ENCODE measurements around the gene SSUH2. TPM values are rescaled to one million over a fixed set of nuclear protein-coding genes. Genes with fewer than 3 reads are reported as not detected.
"Not testable (repeated sequence)": the region's sequence is repeated elsewhere in the genome, so short reads cannot be mapped to it uniquely, and the experiment has no call there.

Gene SSUH2
- total RNA-seq, 1 donor from 2014 or later, result not detected

DNA sequence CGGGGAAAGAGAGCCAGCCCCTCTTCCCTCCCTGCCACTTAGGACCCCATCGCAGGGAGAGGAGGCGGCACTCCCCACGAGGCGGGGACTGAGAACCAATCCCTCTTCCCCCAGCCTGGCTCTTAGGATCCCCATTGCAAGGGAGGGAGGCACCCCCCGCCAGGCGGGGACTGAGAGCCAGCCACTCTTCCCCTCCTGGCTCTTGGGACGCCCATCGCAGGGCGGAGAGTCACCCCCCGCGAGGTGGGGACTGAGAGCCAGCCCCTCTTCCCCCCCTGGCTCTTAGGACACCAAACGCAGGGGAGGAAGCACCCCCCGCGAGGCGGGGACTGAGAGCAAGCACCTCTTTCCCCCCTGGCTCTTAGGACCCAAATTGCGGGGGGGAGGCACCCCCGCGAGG, 34.2 kb upstream of the SSUH2 start:
- no peak for ATAC-seq
- Histone ChIP-seq H3K36me3 (no peaks in the 10 kb centered on the region), H3K4me1 (no peaks in the 10 kb centered on the region), H3K27me3 (no peaks in the 10 kb centered on the region), H3K27ac (no peak overlapping the region), H3K4me3 (no peak overlapping the region), H3K9me3 (no peaks in the 10 kb centered on the region)
- no peak for DNase-seq
- TF ChIP-seq, protein P1, sequence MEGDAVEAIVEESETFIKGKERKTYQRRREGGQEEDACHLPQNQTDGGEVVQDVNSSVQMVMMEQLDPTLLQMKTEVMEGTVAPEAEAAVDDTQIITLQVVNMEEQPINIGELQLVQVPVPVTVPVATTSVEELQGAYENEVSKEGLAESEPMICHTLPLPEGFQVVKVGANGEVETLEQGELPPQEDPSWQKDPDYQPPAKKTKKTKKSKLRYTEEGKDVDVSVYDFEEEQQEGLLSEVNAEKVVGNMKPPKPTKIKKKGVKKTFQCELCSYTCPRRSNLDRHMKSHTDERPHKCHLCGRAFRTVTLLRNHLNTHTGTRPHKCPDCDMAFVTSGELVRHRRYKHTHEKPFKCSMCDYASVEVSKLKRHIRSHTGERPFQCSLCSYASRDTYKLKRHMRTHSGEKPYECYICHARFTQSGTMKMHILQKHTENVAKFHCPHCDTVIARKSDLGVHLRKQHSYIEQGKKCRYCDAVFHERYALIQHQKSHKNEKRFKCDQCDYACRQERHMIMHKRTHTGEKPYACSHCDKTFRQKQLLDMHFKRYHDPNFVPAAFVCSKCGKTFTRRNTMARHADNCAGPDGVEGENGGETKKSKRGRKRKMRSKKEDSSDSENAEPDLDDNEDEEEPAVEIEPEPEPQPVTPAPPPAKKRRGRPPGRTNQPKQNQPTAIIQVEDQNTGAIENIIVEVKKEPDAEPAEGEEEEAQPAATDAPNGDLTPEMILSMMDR (IDR thresholded peaks at IDR 0.05), result no peak
- intact Hi-C loops (cut with DNase I), result no loop called here

- ATAC-seq; intact Hi-C loops (cut with DNase I): not testable (repeated sequence)
These were observed 32.7 kb upstream of the SSUH2 start for GRCh38 chr3:8677258-8677657.

DNA sequence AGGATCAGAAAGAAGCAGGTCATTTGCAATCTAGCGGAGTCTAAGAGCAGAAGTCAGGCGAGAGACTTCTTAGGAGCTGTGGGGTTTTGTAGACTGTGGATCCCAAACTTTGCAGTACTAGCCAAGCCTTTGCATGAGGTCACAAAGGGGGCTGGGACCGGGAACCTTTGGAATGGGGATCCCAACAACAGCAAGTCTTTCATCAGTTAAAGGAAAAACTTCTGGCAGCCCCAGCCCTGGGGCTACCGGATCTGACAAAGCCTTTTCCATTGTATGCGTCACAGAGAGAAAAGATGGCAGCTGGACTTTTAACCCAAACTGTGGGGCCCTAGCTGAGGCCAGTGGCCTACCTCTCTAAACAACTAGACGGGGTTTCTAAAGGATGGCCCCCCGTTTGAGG, 31.0 kb upstream of the SSUH2 start:
- H3K36me3 ChIP-seq; intact Hi-C loops (cut with DNase I); H3K27ac ChIP-seq; H3K27me3 ChIP-seq; DNase-seq; H3K9me3 ChIP-seq; H3K4me3 ChIP-seq; H3K4me1 ChIP-seq; ATAC-seq: not testable (repeated sequence)

More at GRCh38 chr3:8677258-8677657, 32.7 kb upstream of the SSUH2 start:
- H3K27ac ChIP-seq, H3K36me3 ChIP-seq, DNase-seq, H3K4me1 ChIP-seq, H3K4me3 ChIP-seq, H3K9me3 ChIP-seq, H3K27me3 ChIP-seq: not testable (repeated sequence)

DNA sequence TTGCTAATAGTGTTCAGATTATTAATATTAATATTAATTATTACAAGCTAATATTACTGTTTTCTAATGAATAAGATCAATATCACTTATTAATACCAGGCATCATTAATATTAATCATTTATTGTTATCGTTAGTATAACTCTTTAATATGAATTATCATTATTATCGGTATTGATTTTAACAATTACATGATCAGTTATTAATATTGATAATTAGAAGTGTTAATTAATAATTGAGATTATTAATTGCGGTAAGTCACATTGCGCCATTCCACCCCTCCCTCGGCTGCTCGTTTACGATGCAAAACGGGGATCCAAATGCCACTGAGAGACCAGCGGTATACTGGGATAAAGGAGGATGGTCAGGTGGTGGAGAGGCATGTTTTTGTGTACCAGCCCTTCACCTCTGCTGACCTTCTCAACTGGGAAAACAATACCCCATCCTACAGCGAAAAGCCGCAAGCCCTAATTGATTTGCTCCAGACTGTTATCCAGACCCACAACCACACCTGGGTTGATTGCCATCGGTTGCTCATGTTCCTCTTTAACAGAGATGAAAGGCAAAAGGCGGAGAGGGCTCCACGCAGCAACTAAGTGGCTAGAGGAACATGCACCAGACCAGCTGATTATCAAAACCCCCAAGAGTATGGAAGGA, 28.6 kb upstream of the SSUH2 start:
- no peaks in the 10 kb centered on the region for H3K9me3 ChIP-seq
- ATAC-seq (no peak), DNase-seq (no peak)
- H3K36me3 ChIP-seq, result no peaks in the 10 kb centered on the region
- intact Hi-C loops (cut with DNase I), result no loop called here
- TF ChIP-seq, protein P1 (IDR thresholded peaks at IDR 0.05), result no peak
- no peak overlapping the region for H3K4me3 ChIP-seq
- no peaks in the 10 kb centered on the region for H3K4me1 ChIP-seq
- H3K27ac ChIP-seq, result no peak overlapping the region
- no peaks in the 10 kb centered on the region for H3K27me3 ChIP-seq

DNA sequence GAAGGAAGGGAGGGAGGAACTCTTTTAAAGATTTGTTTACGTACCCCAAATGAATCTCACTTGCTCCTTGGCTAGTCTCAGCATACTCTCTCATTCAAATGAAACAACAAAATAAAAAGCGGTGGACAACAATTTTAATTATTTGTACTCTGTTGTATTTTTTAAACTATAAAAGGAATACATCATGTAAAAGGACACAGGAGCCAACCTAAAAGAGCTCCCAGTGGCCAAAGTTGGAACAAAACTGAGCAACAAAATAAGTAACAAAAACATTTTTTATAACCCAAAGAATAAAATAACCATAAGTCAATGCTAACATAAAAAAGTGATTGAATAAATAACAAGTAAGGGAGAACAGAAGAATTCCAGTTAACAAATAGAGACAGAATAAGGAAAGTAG, 24.4 kb upstream of the SSUH2 start:
- no peaks in the 10 kb centered on the region for H3K4me1 ChIP-seq
- ATAC-seq, result no peak
- H3K4me3 ChIP-seq, result no peak overlapping the region
- no peak overlapping the region for H3K27ac ChIP-seq
- intact Hi-C loops (cut with DNase I), result no loop called here
- TF ChIP-seq, protein P1 (IDR thresholded peaks at IDR 0.05), result no peak
- no peaks in the 10 kb centered on the region for H3K9me3 ChIP-seq
- no peak for DNase-seq
- no peaks in the 10 kb centered on the region for H3K36me3 ChIP-seq
- no peaks in the 10 kb centered on the region for H3K27me3 ChIP-seq

GRCh38 chr3:8668216-8668615, 23.6 kb upstream of the SSUH2 start:
- Histone ChIP-seq H3K4me1 (no peaks in the 10 kb centered on the region), H3K36me3 (no peaks in the 10 kb centered on the region), H3K27ac (no peak overlapping the region), H3K9me3 (no peaks in the 10 kb centered on the region), H3K4me3 (no peak overlapping the region), H3K27me3 (no peaks in the 10 kb centered on the region)
- TF ChIP-seq, protein P1 (IDR thresholded peaks at IDR 0.05), result no peak
- DNase-seq (no peak), ATAC-seq (no peak)
- intact Hi-C loops (cut with DNase I), result no loop called here
